HG03097 (cell line): Measurements from ENCODE around the gene LMNTD2.
A peak's percentile ranks its signal among the peaks of the same experiment; 100 is the strongest.

Experiments used
- ATAC-seq: cut with Tn5 transposase; IDR thresholded peaks from one replicate; pipeline ENCODE4 v1.9.1; 2021; ENCODE audit not compliant: unreplicated experiment, low FRiP score

LMNTD2 gene

DNA sequence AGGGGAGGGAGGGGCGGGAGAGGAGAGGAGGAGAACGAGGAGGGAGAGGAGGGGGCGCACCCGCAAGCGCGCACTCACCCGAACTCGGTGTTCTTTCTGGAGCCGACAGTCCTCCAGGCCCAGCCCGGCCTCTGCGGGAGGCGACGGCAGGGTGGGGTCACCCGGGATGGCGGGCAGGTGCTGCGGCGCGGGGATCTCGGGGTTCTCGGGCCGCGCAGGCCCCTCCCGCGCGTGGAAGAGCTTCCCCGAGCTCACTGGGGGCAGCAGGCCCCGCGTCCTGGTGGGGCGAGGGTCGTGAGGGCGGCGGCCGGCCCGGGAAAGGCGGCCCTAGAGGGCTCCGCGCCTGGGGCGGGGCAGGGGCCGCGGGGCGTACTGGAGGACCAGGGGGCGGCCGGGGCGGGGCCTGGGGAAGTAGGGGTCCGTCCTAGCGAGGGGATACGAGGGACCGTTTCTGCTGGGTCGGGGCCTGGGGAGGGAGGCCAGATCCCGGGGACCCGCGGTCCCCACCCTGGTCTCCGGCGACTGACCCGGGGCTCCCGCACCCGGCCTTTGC, 5.2 kb downstream of the LMNTD2 start:
- ATAC-seq: no peak

DNA sequence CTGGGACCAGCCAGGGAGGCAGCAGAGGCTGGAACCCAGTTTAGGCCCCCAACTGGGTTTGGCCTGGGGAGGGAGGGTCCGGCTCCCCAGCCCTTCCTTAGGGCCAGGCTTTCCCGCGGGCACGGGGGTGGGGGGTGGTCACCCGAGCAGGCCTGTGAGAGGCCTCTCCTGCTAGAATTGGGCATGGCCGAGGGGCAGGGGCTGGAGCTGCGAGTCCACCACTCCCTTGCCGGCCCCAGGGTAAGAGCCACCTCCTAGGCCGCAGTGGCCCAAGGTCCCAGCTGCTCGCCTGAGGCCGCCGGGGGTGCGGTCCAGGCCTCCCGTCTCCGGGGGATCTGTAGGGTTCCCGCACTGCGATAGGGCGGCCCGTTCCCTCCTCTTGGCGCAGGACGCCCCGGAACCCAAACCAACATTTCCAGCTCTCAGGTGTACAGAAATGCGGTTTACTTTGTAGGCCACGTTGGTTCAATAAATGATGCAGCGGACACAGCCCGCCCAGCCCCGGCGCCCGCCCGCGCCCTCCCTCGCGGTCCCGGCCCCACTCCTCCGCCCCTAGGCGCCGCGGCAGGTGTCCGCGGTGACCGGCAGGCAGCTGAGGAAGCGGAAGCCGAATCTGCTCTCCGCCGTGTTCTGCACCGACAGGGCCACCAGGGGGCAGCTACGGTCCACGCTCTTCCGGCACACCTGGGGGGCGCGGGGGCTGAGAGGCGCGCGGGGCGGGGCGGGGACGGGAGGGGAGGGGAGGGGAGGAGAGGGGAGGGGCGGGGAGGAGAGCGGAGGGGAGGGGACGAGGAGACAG, 5.9 kb downstream of the LMNTD2 start:
- no peak for ATAC-seq

DNA sequence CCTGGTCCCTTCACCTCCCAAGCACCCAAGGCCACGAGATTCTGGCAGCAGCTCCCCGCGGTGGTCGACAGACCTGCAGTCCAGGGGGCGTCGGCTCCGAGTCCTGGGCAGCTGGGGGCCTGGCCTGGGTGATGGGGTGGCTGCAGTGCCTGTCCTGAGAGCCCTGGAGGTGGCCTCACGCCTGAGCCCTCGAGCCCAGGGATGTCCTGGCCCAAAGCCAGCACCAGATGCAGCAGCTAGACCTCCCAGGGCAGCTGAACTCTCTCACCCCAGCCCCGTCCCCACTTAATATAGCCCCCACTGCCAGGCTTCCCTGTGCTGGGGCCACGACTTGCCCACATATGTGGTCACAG, 6.6 kb downstream of the LMNTD2 start:
- ATAC-seq: no peak

DNA sequence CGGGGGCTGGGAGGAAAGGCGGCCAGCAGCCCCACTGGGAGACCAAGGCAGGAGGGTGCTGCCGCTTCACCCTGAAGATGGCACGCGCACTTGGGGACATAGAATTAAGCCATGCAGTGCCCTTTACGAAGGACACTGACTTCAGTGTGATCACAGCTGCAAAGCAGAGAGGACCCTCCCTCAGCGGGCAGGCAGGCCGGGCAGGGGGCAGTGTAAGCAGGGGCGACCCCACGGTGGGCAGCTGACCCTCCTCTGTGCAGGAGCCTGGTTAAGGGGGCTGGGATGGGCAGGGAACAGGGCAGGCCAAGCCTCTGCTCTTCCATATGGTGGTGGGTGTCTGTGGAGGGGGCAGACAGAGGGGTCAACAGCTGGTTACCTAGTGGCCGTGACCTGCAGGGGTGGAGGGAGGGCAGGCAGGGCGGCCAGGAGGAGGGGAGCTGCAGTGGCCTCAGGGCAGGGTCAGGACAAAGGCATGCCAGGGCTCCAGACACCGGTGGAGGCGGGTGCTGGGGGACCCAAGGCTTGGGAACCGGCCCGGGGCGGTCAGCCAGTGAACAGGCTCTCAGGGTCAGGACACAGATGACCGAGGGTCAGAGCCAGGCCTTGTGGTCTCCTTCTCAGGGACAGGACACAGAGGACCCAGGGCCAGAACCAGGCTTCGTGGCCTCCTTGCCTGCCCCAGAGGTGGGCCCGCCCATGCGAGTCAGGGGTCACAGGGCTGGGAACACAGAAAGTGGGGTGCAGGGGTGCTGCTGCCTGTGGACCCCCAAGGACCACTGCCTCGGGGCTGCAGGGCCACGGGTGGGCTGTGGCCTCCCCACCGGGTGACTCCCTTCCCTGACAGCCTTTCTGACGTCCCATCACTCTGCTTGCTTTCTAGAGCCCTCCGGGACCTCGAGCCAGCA, 7.2 kb downstream of the LMNTD2 start:
- ATAC-seq: no peak

DNA sequence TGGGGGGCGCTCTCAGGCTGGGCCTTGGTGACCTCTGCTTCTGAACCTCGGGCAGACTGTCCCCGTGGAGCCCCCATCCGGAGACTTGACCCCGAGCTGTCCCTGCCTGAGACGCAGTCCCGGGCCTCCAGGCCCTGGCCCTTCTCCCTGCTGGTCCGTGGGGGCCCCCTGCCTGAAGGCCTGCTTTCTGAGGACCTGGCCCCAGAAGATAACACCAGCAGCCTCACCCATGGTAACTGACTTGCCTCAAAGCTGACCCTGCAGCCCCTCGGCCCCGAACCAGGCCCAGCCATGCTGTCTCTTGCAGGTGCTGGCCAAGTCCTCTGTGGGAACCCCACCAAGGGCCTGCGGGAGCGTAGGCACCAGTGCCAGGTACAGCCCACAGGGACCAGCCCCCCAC, 8.9 kb downstream of the LMNTD2 start:
- ATAC-seq: no peak

DNA sequence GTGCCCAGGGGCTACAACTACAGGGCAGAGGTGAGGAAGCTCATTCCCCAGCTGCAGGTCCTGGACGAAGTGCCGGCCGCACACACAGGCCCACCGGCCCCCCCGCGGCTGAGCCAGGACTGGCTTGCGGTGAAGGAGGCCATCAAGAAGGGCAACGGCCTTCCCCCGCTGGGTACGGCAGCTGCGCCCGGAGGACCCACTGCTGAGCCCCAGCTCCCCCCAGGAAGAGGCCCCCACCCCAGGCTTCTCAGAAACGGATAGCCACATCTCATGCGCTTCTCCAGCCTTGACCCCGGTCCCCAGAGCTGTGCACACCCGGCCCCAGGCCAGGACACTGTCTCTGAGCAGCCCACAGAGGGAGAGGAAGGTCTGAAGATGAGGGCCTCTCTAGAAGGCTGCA, 9.4 kb downstream of the LMNTD2 start:
- ATAC-seq: no peak

GRCh38 chr11:550746-551085, 9.8 kb downstream of the LMNTD2 start:
- no peak for ATAC-seq

DNA sequence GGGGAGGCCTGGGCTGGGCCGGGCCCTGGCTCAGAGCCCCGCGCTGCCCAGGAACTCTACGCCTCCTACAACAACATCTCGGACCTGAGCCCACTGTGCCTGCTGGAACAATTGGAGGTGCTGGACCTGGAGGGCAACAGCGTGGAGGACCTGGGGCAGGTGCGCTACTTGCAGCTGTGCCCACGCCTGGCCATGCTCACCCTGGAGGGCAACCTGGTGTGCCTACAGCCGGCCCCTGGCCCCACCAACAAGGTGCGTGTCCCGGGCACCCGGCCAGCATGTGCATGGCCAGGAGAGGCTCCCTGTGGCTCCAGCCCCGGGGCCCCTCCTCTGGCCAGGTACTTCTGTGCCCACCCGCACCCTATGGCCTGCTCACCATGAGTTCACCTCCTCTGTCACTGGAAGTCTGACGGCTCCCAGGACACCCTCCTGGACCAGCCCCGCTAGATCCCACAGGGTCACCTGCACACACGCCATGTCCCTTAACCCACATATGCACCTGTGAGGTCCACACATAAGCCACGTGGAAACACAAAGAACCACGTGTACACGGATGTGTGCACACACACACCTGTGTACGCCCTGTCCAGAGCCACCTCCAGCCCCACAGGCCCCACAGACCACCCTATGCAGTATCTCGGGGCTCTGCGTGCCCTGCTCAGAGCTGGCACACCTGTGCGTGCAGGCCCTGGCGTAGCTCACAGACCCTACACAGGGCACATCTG, 10.4 kb downstream of the LMNTD2 start:
- no peak for ATAC-seq

GRCh38 chr11:548700-549603, 11.6 kb downstream of the LMNTD2 start:
- no peak for ATAC-seq

DNA sequence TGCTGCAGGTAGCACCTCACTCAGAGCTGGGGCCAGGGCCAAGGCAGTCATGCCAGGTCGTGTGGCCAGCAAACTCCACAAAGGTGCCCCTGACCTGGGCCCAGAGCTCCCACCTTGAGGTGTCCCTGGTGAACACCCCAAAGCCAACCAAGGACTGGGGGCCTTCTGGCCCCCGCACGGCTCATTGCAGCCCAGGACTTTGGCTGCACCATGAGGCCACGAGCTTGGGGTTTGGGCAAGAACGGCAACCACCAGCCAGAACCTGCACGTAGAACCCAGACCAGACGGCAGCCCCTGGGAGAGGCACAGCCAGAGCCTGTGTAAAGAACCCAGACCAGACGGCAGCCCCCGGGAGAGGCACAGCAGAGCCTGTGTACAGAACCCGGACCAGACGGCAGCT, 15.4 kb downstream of the LMNTD2 start:
- ATAC-seq: no peak

- ATAC-seq: no peak
Observed at GRCh38 chr11:544817-545166, 15.7 kb downstream of the LMNTD2 start.

GRCh38 chr11:541433-541885, 19.1 kb downstream of the LMNTD2 start:
- ATAC-seq: no peak

- no peak for ATAC-seq
Observed at GRCh38 chr11:540583-541432, 19.7 kb downstream of the LMNTD2 start.

DNA sequence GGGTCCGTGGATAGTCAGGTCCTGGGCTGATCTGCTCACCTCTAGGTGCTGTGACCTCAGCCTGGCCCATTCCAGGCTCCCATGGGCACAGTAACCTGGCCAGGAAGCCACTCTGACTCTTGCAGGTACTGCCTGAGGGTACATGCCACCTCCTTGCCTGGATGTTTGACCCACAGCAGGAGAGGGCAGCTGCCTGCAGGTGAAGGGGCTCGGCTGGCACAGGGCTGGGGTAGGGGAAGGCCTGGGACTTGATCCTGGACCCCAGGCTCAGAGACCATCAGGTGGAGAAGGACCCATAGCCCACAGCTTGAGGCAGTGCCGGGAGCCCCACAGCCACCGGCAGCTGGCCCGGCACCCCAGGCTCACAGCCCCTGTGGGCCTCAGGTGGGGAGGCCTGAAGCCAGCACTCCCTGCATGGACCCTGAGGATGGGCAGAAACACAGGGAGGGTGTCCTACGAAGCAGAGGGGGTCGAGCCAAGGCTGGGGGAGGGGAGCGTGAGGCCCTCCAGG, 20.5 kb downstream of the LMNTD2 start:
- no peak for ATAC-seq

GRCh38 chr11:538431-539051, 22.0 kb downstream of the LMNTD2 start:
- no peak for ATAC-seq

DNA sequence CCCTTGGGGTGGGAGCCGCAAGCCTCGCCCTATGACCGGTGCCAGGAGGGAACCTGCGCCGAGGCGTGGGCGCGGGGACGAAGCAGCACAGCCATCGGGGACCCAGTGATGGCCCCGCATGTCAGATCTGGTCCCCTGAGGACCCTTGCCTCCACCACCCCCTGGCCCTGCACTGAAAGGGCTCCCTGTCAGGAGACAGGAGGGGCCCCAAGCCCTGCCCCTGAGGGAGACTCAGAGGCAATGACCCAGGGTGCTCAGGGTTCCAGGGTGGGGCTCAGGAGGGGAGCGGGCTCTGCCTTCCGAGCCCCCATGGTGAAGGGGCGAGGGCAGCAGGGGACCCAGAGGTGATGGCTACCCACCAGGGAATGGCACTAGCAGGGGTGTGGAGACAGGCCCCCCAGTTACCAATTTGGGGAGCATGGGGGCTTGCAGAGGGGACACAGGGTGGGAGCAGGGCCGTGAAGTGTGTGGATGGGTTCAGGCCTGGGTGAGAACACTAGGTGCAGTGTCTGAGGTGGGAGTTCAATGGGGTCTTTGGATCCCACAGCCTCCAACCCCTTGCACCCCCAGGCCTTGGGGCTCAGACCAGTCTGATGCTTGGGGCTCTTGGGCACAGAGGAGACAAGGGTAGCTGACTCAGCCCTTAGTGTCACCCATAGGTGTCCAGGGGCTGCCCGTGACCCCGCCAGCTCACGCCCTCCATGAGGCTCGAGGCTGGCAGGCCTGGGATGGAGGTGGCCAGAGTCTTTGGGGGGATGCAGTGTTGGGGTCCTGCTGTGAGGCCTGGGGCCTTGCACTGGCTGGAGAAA, 22.7 kb downstream of the LMNTD2 start:
- ATAC-seq: no peak

- peak; percentile 35 for ATAC-seq
Observed at GRCh38 chr11:536841-537621, 23.5 kb downstream of the LMNTD2 start, which contains the start of gene LRRC56. LRRC56 (plus strand) TSS chr11:537527; CDS start chr11:540685, 3,158 bp downstream.
